NCI-H1417 (cell line): ENCODE data around the gene LONRF2.
"Not testable (repeated sequence)": the region's sequence is repeated elsewhere in the genome, so short reads cannot be mapped to it uniquely, and the experiment has no call there.

Experiments used
- DNase-seq, 3 experiments: peaks; one replicate each; lab custom pipeline; 2025; lab: John Stamatoyannopoulos, UW

LONRF2 gene

GRCh38 chr2:100254646-100255210 is 67.6 kb downstream of the LONRF2 start:
- DNase-seq: no peak

GRCh38 chr2:100253786-100254185 is 68.5 kb downstream of the LONRF2 start:
- DNase-seq: no peak

- DNase-seq: no peak
Measured at GRCh38 chr2:100252811-100253698, 69.2 kb downstream of the LONRF2 start.

GRCh38 chr2:100250645-100251044 is 71.7 kb downstream of the LONRF2 start:
- DNase-seq: no peak

GRCh38 chr2:100248971-100249370 is 73.3 kb downstream of the LONRF2 start:
- no peak for DNase-seq

GRCh38 chr2:100248556-100248955 is 73.7 kb downstream of the LONRF2 start:
- DNase-seq: not testable (repeated sequence)

GRCh38 chr2:100248044-100248330 is 74.3 kb downstream of the LONRF2 start:
- peak in 1 of 3 experiments; percentile 51 for DNase-seq

- peak in 2 of 3 experiments; percentile 73 to 87 for DNase-seq
Measured at GRCh38 chr2:100247256-100248043, 74.9 kb downstream of the LONRF2 start.

GRCh38 chr2:100246163-100247145 is 75.8 kb downstream of the LONRF2 start:
- peak in 2 of 3 experiments; percentile 60 to 71 for DNase-seq

GRCh38 chr2:100245681-100246080 is 76.6 kb downstream of the LONRF2 start:
- no peak for DNase-seq

- DNase-seq: no peak
Measured at GRCh38 chr2:100244881-100245605, 77.3 kb downstream of the LONRF2 start.

GRCh38 chr2:100243631-100244030 is 78.7 kb downstream of the LONRF2 start:
- DNase-seq: no peak

- DNase-seq: peak; percentile 29 to 61 (median 44)
Measured at GRCh38 chr2:100242891-100243619, 79.2 kb downstream of the LONRF2 start.

- DNase-seq: no peak
Measured at GRCh38 chr2:100242476-100242875, 79.8 kb downstream of the LONRF2 start.

GRCh38 chr2:100241236-100241635 is 81.1 kb downstream of the LONRF2 start:
- no peak for DNase-seq

- no peak for DNase-seq
Measured at GRCh38 chr2:100240386-100240785, 81.9 kb downstream of the LONRF2 start.

GRCh38 chr2:100239486-100240210 is 82.7 kb downstream of the LONRF2 start:
- no peak for DNase-seq

GRCh38 chr2:100238471-100238870 is 83.8 kb downstream of the LONRF2 start:
- no peak for DNase-seq

- no peak for DNase-seq
Measured at GRCh38 chr2:100237770-100238169, 84.5 kb downstream of the LONRF2 start.

GRCh38 chr2:100237163-100237562 is 85.1 kb downstream of the LONRF2 start:
- no peak for DNase-seq
